KG1 (cell line): ENCODE measurements around the gene UBA5.
A peak's percentile ranks its signal among the peaks of the same experiment; 100 is the strongest.
"Not testable (repeated sequence)": the region's sequence is repeated elsewhere in the genome, so short reads cannot be mapped to it uniquely, and the experiment has no call there.

ENCODE experiments used
- DNase-seq: peaks from one replicate; lab custom pipeline; 2025; lab: John Stamatoyannopoulos, UW

Gene UBA5

GRCh38 chr3:132660052-132660810 lies at the start of gene UBA5:
UBA5 (plus strand) TSS chr3:132660329; CDS start chr3:132660538, 209 bp downstream.
- DNase-seq = peak; percentile 63

- not testable (repeated sequence) for DNase-seq
Observed at GRCh38 chr3:132615301-132615700, 44.8 kb upstream of the UBA5 start.

DNA sequence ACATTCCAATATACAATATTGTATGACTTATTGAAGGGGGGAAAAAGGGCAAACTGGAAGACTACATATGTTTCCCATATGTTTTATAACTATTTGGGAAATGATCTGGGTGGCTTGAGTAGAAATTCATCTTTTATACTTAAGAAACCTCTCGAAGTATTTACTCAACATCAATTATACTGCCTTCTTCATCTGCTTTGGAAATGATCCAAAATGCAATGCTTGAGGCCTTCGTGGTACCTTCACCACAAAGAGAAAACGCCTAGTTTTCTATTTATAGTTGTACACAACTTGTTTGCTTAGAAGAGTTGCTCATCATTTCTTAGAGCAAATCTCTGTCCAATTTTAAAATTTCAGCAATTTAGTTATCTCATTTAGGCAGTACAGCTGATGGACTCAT lies 44.2 kb upstream of the UBA5 start:
- DNase-seq = no peak

GRCh38 chr3:132616780-132617179 lies 43.3 kb upstream of the UBA5 start:
- DNase-seq = no peak

- DNase-seq = no peak
Observed at GRCh38 chr3:132622148-132622547, 38.0 kb upstream of the UBA5 start.

- DNase-seq = no peak
Observed at GRCh38 chr3:132622761-132623160, 37.4 kb upstream of the UBA5 start.

DNA sequence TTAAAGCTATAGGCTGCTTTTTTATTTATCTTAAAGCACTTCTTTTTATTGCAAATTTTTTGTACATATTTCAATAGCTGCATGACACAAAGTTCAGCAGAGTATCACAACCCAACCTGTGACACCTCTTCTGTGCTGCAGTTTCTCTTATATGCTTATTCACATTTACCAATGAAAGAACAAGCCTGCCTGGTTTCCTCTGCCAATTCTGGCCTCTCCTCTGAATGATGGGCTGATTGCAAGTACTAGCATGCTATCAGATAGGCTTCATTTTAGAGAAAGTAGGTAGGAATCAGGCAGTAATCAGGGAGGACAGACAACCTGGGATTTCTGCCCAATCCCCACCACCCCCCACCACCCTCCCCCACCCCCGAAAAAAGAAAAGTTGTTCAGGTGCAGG lies 36.5 kb upstream of the UBA5 start:
- DNase-seq = no peak

DNA sequence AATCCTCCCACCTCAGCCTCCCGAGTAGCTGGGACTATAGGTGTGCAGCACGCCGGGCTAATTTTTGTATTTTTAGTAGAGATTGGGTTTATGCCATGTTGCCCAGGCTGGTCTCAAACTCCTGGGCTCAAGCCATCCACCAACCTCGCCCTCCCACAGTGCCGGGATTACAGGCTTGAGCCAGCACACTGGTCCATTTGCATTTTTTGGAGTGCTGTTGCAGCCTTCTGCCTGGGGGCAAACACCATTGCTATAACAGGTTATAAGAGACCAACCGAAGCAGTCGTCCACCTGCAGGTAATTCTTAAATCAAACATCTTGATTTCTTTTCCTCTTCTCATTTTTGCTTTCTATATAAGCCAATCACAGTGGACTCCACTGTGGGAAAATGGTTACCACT lies 35.3 kb upstream of the UBA5 start:
- no peak for DNase-seq

DNA sequence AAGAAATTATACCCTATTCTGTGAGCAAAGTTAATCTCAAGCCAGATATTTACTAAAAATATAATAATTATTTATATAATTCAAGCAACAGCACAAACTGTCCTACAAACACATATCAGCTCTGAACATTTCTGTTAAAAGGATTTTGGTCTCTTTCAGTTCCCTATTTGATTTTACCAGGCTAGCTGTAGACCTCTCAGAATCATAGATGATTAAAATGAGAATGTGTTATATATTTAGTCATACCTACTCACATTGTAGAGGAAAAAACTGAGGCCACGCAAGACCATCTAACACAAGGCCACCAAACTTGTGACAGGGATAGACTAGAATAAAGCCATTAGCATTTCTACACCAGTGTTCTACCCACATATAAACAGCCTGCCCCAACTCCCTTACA lies 34.5 kb upstream of the UBA5 start:
- DNase-seq = no peak

GRCh38 chr3:132626955-132627354 lies 33.2 kb upstream of the UBA5 start:
- no peak for DNase-seq

DNA sequence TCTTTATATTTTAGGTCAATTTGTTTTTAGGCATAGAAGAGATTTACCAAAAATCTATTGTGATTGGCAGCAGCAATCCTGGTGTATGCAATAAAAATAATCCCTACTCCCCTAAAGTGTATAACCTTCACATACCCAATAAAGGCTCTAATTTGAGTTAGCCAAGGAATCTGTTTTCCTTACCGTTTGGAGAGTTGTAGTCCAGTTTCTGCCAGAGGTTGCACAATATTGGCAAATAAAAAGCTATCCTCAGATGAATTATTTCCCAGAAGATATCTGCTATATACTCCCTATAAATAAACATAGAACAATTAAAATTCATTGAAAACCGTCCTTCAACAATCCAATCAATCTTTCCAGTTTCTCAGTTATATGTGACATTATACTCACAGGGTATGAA lies 32.0 kb upstream of the UBA5 start:
- DNase-seq = no peak

- no peak for DNase-seq
Observed at GRCh38 chr3:132629928-132630327, 30.2 kb upstream of the UBA5 start.

DNA sequence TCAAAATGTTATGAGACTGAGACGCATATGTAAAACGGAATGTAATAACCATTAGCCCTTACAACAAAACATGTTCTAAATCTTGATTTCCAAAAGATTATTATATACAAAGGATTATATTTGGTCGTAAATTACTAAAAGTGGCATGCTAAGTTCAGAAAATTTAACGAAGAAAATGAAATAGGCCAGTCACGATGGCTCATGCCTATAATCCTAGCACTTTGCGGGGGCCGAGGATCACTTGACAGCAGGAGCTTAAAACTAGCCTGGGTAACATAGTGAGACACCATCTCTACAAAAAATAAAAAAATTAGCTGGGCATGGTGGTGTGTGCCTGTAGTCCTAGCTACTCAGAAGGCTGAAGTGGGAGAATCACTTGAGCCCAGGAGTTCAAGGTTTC lies 29.5 kb upstream of the UBA5 start:
- DNase-seq = no peak

- DNase-seq = no peak
Observed at GRCh38 chr3:132635052-132635451, 25.1 kb upstream of the UBA5 start.

- no peak for DNase-seq
Observed at GRCh38 chr3:132637590-132637989, 22.5 kb upstream of the UBA5 start.

GRCh38 chr3:132638706-132639105 lies 21.4 kb upstream of the UBA5 start:
- no peak for DNase-seq

DNA sequence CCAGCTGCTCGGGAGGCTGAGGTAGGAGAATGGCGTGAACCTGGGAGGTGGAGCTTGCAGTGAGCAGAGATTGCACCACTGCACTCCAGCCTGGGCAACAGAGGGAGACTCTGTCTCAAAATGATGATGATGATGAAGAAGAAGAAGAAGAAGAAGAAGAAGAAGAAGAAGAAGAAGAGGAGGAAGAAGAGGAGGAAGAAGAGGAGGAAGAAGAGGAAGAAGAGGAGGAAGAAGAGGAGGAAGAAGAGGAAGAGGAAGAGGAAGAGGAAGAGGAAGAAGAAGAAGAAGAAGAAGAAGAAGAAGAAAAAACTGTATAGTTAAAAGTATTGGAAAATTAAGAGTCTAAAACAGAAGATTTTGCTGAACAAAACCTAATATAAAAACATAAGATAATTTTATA lies 18.7 kb upstream of the UBA5 start:
- not testable (repeated sequence) for DNase-seq

DNA sequence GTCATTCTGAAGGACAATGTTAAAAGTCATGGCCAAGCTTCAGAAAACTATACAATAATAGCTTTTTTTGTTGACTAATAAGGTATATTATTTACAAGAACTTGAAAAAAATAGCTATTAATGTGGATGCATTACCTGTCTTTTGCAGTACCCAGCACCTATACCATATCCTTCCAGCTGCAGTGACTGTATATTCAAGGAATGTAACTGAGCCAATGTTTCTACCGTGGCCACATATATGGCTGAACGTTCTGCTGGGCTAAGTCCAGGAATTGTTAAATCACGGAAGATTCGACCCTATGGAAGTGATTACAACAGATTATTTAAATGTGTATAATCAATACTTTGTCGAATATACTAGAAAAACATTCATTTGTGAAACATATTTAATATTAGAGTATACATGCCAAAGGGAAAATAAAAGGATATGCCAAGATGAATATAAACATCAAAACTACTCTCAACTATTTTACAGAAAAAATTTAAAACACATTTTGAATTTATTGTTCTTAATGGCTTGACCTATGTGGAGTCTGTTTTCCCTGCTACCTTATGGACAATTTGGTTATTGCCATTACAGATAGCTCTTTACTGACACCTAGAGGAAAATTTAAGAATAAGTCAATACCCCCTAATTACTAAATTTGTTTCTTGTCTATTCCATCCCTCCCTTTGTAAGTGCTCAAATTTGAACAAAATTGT lies 18.1 kb upstream of the UBA5 start:
- no peak for DNase-seq

DNA sequence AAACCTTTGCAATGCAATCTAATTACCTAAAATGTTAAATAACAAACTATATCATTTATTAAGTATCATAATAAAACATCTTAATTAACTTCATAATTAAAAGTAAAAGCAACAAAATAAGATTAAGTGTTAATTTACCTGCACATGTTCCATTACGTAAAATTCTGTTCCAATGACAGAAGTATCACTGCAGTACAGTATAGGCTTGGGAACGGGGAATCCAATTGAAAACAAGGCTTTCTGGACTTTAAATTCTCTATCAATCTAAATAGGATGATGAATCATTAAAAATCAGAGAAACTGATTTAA lies 17.6 kb upstream of the UBA5 start:
- no peak for DNase-seq

- DNase-seq = no peak
Observed at GRCh38 chr3:132643366-132643765, 16.8 kb upstream of the UBA5 start.

DNA sequence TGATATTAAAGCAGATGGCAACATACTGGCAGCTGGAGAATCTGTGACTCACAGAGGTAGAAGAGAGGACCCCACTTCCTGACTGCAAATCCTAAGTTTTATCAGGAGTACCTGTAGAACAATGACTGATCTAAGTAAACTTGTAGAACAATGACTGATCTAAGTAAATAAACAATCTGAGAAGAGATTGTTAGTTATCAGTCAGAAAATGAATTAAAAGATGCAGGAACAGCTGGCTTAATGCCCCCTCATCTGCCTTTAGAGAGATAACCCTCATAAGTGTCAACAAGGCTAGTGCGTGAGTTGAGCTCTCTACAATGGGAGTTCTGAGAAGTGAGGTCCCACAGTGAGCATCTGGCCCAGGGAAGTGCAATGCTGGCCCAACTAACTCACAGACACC lies 15.1 kb upstream of the UBA5 start:
- no peak for DNase-seq

- DNase-seq = no peak
Observed at GRCh38 chr3:132650153-132650552, 10.0 kb upstream of the UBA5 start.

GRCh38 chr3:132652640-132653270 lies 7.4 kb upstream of the UBA5 start:
- DNase-seq = no peak
